Transverse colon (tissue), 3 donors: ENCODE data around the gene SINHCAF.

ENCODE experiments used
- EP300 ChIP-seq: sonication (generic); formaldehyde crosslinking; IDR thresholded peaks from one replicate; pipeline ENCODE4 v1.6.1; 2017; ENCODE audit warnings: antibody characterized with exemption, low read depth
- TF ChIP-seq, protein P1 (sequence below), 5 experiments: fragments of 200-600 bp in 3 of 5; fragments of 450-650 bp in 2 of 5; sonication (generic) in 3 of 5; IDR thresholded peaks; 1 replicate in 2 of 5; 2 replicates in 3 of 5; pipeline ENCODE4 v1.5.1; 2016 to 2017; ENCODE audit warnings: antibody characterized with exemption in 5 of 5, inconsistent platforms in 3 of 5, mild to moderate bottlenecking in 2 of 5, moderate library complexity in 1 of 5

- TF ChIP-seq, protein P1, sequence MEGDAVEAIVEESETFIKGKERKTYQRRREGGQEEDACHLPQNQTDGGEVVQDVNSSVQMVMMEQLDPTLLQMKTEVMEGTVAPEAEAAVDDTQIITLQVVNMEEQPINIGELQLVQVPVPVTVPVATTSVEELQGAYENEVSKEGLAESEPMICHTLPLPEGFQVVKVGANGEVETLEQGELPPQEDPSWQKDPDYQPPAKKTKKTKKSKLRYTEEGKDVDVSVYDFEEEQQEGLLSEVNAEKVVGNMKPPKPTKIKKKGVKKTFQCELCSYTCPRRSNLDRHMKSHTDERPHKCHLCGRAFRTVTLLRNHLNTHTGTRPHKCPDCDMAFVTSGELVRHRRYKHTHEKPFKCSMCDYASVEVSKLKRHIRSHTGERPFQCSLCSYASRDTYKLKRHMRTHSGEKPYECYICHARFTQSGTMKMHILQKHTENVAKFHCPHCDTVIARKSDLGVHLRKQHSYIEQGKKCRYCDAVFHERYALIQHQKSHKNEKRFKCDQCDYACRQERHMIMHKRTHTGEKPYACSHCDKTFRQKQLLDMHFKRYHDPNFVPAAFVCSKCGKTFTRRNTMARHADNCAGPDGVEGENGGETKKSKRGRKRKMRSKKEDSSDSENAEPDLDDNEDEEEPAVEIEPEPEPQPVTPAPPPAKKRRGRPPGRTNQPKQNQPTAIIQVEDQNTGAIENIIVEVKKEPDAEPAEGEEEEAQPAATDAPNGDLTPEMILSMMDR (IDR thresholded peaks at IDR 0.05), result no peak
- TF ChIP-seq EP300, result no peak
Observed at GRCh38 chr12:31234053-31234840, 91.7 kb downstream of the SINHCAF start.
